ENCODE measurements around the gene POLE2.

POLE2 gene

GRCh38 chr14:49615776-49616175 lies 72.2 kb downstream of the POLE2 start:
- H4K20me1 ChIP-seq (ENCODE audit: insufficient read depth, low read length) = peaks cover 22% of the 10 kb centered on the region
- H3K27ac ChIP-seq (ENCODE audit: low read length) = no peak overlapping the region
- no peak overlapping the region for H2AFZ ChIP-seq (ENCODE audit: low read depth, low read length)
- H3K4me1 ChIP-seq (ENCODE audit: low read length) = peaks cover 7% of the 10 kb centered on the region
- peaks cover 86% of the 10 kb centered on the region for H3K79me2 ChIP-seq (ENCODE audit: low read length)
- H3K36me3 ChIP-seq (replicated peaks; ENCODE audit: low read depth, low read length) = peaks cover 46% of the 10 kb centered on the region
- H3K4me2 ChIP-seq (ENCODE audit: low read length) = no peak overlapping the region
- no peak for TF ChIP-seq EZH2phosphoT487 (IDR thresholded peaks at IDR 0.05; ENCODE audit: low read depth)
- no peak for TF ChIP-seq CTCF (IDR thresholded peaks at IDR 0.05; ENCODE audit: low read depth, low read length)
- H3K27me3 ChIP-seq (ENCODE audit: low read depth, low read length) = no peaks in the 10 kb centered on the region
- H3K9ac ChIP-seq (ENCODE audit: low read length) = no peak overlapping the region
- no peak overlapping the region for H3K4me3 ChIP-seq (ENCODE audit: low read length)
- no peaks in the 10 kb centered on the region for H3K9me3 ChIP-seq (ENCODE audit: insufficient read depth, low read length)

GRCh38 chr14:49614196-49614595 lies 73.8 kb downstream of the POLE2 start:
- no peak overlapping the region for H3K4me3 ChIP-seq (ENCODE audit: low read length)
- peaks cover 86% of the 10 kb centered on the region for H3K79me2 ChIP-seq (ENCODE audit: low read length)
- H4K20me1 ChIP-seq (ENCODE audit: insufficient read depth, low read length) = peaks cover 18% of the 10 kb centered on the region
- TF ChIP-seq CTCF (IDR thresholded peaks at IDR 0.05; ENCODE audit: low read depth, low read length) (no peak), EZH2phosphoT487 (IDR thresholded peaks at IDR 0.05; ENCODE audit: low read depth) (no peak)
- H3K9me3 ChIP-seq (ENCODE audit: insufficient read depth, low read length) = no peaks in the 10 kb centered on the region
- H3K36me3 ChIP-seq (replicated peaks; ENCODE audit: low read depth, low read length) = peaks cover 47% of the 10 kb centered on the region
- no peaks in the 10 kb centered on the region for H3K27me3 ChIP-seq (ENCODE audit: low read depth, low read length)
- no peak overlapping the region for H3K9ac ChIP-seq (ENCODE audit: low read length)
- H3K4me2 ChIP-seq (ENCODE audit: low read length) = no peak overlapping the region
- no peak overlapping the region for H2AFZ ChIP-seq (ENCODE audit: low read depth, low read length)
- no peak overlapping the region for H3K27ac ChIP-seq (ENCODE audit: low read length)
- peaks cover 7% of the 10 kb centered on the region for H3K4me1 ChIP-seq (ENCODE audit: low read length)

GRCh38 chr14:49612671-49613070 lies 75.3 kb downstream of the POLE2 start:
- H3K27me3 ChIP-seq (ENCODE audit: low read depth, low read length) = no peaks in the 10 kb centered on the region
- no peak overlapping the region for H3K9ac ChIP-seq (ENCODE audit: low read length)
- H3K4me3 ChIP-seq (ENCODE audit: low read length) = no peak overlapping the region
- no peaks in the 10 kb centered on the region for H3K4me1 ChIP-seq (ENCODE audit: low read length)
- no peak overlapping the region for H2AFZ ChIP-seq (ENCODE audit: low read depth, low read length)
- H3K9me3 ChIP-seq (ENCODE audit: insufficient read depth, low read length) = no peaks in the 10 kb centered on the region
- peaks cover 47% of the 10 kb centered on the region for H3K36me3 ChIP-seq (replicated peaks; ENCODE audit: low read depth, low read length)
- H3K27ac ChIP-seq (ENCODE audit: low read length) = no peak overlapping the region
- H4K20me1 ChIP-seq (ENCODE audit: insufficient read depth, low read length) = peaks cover 7% of the 10 kb centered on the region; the same call in 1 of the 2 replicates
- TF ChIP-seq CTCF (IDR thresholded peaks at IDR 0.05; ENCODE audit: low read depth, low read length) (no peak), EZH2phosphoT487 (IDR thresholded peaks at IDR 0.05; ENCODE audit: low read depth) (no peak)
- peaks cover 84% of the 10 kb centered on the region for H3K79me2 ChIP-seq (ENCODE audit: low read length)
- H3K4me2 ChIP-seq (ENCODE audit: low read length) = no peak overlapping the region

GRCh38 chr14:49612251-49612650 lies 75.8 kb downstream of the POLE2 start:
- no peak overlapping the region for H3K4me3 ChIP-seq (ENCODE audit: low read length)
- no peaks in the 10 kb centered on the region for H3K27me3 ChIP-seq (ENCODE audit: low read depth, low read length)
- H3K27ac ChIP-seq (ENCODE audit: low read length) = no peak overlapping the region
- H3K4me1 ChIP-seq (ENCODE audit: low read length) = no peaks in the 10 kb centered on the region
- H4K20me1 ChIP-seq (ENCODE audit: insufficient read depth, low read length) = 0 out of 2 replicates have a peak, but pooled peaks cover 3% of the 10 kb centered on the region
- no peak overlapping the region for H3K4me2 ChIP-seq (ENCODE audit: low read length)
- peaks cover 84% of the 10 kb centered on the region for H3K79me2 ChIP-seq (ENCODE audit: low read length)
- peaks cover 48% of the 10 kb centered on the region for H3K36me3 ChIP-seq (replicated peaks; ENCODE audit: low read depth, low read length)
- TF ChIP-seq CTCF (IDR thresholded peaks at IDR 0.05; ENCODE audit: low read depth, low read length) (no peak), EZH2phosphoT487 (IDR thresholded peaks at IDR 0.05; ENCODE audit: low read depth) (no peak)
- H3K9ac ChIP-seq (ENCODE audit: low read length) = no peak overlapping the region
- H2AFZ ChIP-seq (ENCODE audit: low read depth, low read length) = no peak overlapping the region
- H3K9me3 ChIP-seq (ENCODE audit: insufficient read depth, low read length) = no peaks in the 10 kb centered on the region

Measured in OCI-LY3 (cell line).